HepG2 (cell line): Measurements from ENCODE around the gene MEX3A. TPM values are rescaled to one million over a fixed set of nuclear protein-coding genes. Genes with fewer than 3 reads are reported as not detected.

Experiments used
- HHEX ChIP-seq: IDR thresholded peaks from 2 replicates; pipeline ENCODE4 v1.6.1; 2016; ENCODE audit warnings: control low read depth
- KLF11 ChIP-seq: IDR thresholded peaks from 2 replicates; pipeline ENCODE4 v1.6.1; 2016; ENCODE audit warnings: missing compliant biosample characterization
- LCORL ChIP-seq, 2 experiments: fragments of 450-650 bp in 1 of 2; sonication (generic) in 1 of 2; formaldehyde crosslinking in 1 of 2; IDR thresholded peaks; 2 replicates each; pipeline versions ENCODE4 v1.5.0 to v1.6.1; 2017 to 2020; ENCODE audit warnings: antibody characterized with exemption in 1 of 2, missing genetic modification reagents in 1 of 2
- NR2F1 ChIP-seq, 2 experiments: fragments of 450-650 bp in 1 of 2; formaldehyde crosslinking in 1 of 2; IDR thresholded peaks; 2 replicates each; pipeline versions ENCODE4 v1.5.0 to v1.6.1; 2016 to 2020; ENCODE audit warnings: mild to moderate bottlenecking in 1 of 2, missing compliant biosample characterization in 1 of 2, missing genetic modification reagents in 1 of 2, moderate library complexity in 1 of 2
- POLR2AphosphoS5 ChIP-seq: IDR thresholded peaks from 2 replicates; pipeline ENCODE4 v1.6.1; 2012; ENCODE audit warnings: low read depth, low read length
- SETDB1 ChIP-seq: sonication (generic); formaldehyde crosslinking; IDR thresholded peaks from 2 replicates; pipeline ENCODE4 v1.5.1; 2020; ENCODE audit warnings: missing genetic modification reagents, mild to moderate bottlenecking, borderline replicate concordance
- SMAD3 ChIP-seq: sonication (generic); formaldehyde crosslinking; IDR thresholded peaks from 2 replicates; pipeline ENCODE4 v1.4.0; 2020; ENCODE audit warnings: missing genetic modification reagents
- SP1 ChIP-seq, 2 experiments: fragments of 450-650 bp in 1 of 2; sonication (generic) in 1 of 2; formaldehyde crosslinking in 1 of 2; IDR thresholded peaks; 2 replicates each; pipeline versions ENCODE4 v1.4.0 to v1.6.1; 2016 to 2020; ENCODE audit warnings: missing genetic modification reagents in 1 of 2
- ZBTB43 ChIP-seq: sonication (generic); formaldehyde crosslinking; conservative IDR thresholded peaks from 2 replicates; pipeline ENCODE4 v1.4.0; 2020; ENCODE audit warnings: missing genetic modification reagents
- ZFY ChIP-seq: sonication (generic); formaldehyde crosslinking; IDR thresholded peaks from 2 replicates; pipeline ENCODE4 v1.4.0; 2020; ENCODE audit warnings: missing genetic modification reagents
- ZNF101 ChIP-seq: sonication (generic); formaldehyde crosslinking; IDR thresholded peaks from 2 replicates; pipeline ENCODE4 v1.4.0; 2020; ENCODE audit warnings: mild to moderate bottlenecking, low read depth, missing genetic modification reagents, borderline replicate concordance
- ZNF24 ChIP-seq: fragments of 450-650 bp; IDR thresholded peaks from 2 replicates; pipeline ENCODE4 v1.6.1; 2017; ENCODE audit warnings: antibody characterized with exemption, mild to moderate bottlenecking
- ZNF354B ChIP-seq: sonication (generic); formaldehyde crosslinking; IDR thresholded peaks from 2 replicates; pipeline ENCODE4 v1.8.0; 2022; ENCODE audit warnings: mild to moderate bottlenecking, missing genetic modification reagents
- ZNF530 ChIP-seq: sonication (generic); formaldehyde crosslinking; IDR thresholded peaks from 2 replicates; pipeline ENCODE4 v1.5.0; 2020; ENCODE audit warnings: low read depth, mild to moderate bottlenecking, missing genetic modification reagents
- ZNF652 ChIP-seq: IDR thresholded peaks from 2 replicates; pipeline ENCODE4 v1.6.1; 2016; ENCODE audit warnings: low read depth, borderline replicate concordance
- ZNF839 ChIP-seq: sonication (generic); formaldehyde crosslinking; IDR thresholded peaks from 2 replicates; pipeline ENCODE4 v1.4.0; 2020; ENCODE audit warnings: missing genetic modification reagents, mild to moderate bottlenecking, borderline replicate concordance
- polyA plus RNA-seq, 8 experiments: library from polyadenylated mRNA; depleted of rRNA in 3 of 8; stranded (reverse) in 7 of 8; unstranded in 1 of 8; fragments of >200 nt; fragmentation: Illumina TruSeq in 4 of 8; extraction: Trizol in 4 of 8; gene quantifications; 2 replicates each; pipeline versions ENCODE4 v1.2.1 to v1.2.3, GENCODE V29; 2011 to 2016; ENCODE audit warnings: low read depth in 4 of 8, missing spikeins in 1 of 8, mixed read lengths in 1 of 8; ENCODE audit not compliant: insufficient read depth in 1 of 8
- total RNA-seq, 5 experiments: library from RNA; depleted of rRNA; stranded (reverse); fragments of >200 nt; fragmentation: Illumina TruSeq; extraction: Trizol; gene quantifications; 2 replicates each; pipeline ENCODE4 v1.2.3, GENCODE V29; 2016; ENCODE audit warnings: low read depth in 1 of 5
- TF ChIP-seq, protein P1 (sequence below): sonication (generic); formaldehyde crosslinking; conservative IDR thresholded peaks from 2 replicates; pipeline ENCODE4 v1.4.0; 2020; ENCODE audit warnings: missing genetic modification reagents
- TF ChIP-seq, protein P2 (sequence below): sonication (generic); formaldehyde crosslinking; IDR thresholded peaks from 2 replicates; pipeline ENCODE4 v1.5.0; 2020; ENCODE audit warnings: missing genetic modification reagents, mild to moderate bottlenecking, borderline replicate concordance
- TF ChIP-seq, protein P3 (sequence below): sonication (generic); formaldehyde crosslinking; IDR thresholded peaks from 2 replicates; pipeline ENCODE4 v1.8.0; 2022; ENCODE audit warnings: mild to moderate bottlenecking, missing genetic modification reagents
- TF ChIP-seq, protein P4 (sequence below): IDR thresholded peaks from 2 replicates; pipeline ENCODE4 v1.6.1; 2012; ENCODE audit warnings: low read length, improper control_type of control experiment

MEX3A gene
- total and polyA plus RNA-seq, 2 of the 13 experiments (the other 11 are each of a cell fraction or from before 2014, with no cell fraction given): 7.6 to 9.1 TPM

- TF ChIP-seq, protein P1, sequence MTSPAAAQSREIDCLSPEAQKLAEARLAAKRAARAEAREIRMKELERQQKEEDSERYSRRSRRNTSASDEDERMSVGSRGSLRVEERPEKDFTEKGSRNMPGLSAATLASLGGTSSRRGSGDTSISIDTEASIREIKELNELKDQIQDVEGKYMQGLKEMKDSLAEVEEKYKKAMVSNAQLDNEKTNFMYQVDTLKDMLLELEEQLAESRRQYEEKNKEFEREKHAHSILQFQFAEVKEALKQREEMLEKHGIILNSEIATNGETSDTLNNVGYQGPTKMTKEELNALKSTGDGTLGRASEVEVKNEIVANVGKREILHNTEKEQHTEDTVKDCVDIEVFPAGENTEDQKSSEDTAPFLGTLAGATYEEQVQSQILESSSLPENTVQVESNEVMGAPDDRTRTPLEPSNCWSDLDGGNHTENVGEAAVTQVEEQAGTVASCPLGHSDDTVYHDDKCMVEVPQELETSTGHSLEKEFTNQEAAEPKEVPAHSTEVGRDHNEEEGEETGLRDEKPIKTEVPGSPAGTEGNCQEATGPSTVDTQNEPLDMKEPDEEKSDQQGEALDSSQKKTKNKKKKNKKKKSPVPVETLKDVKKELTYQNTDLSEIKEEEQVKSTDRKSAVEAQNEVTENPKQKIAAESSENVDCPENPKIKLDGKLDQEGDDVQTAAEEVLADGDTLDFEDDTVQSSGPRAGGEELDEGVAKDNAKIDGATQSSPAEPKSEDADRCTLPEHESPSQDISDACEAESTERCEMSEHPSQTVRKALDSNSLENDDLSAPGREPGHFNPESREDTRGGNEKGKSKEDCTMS (CRISPR knock-in tag): no peak
- TF ChIP-seq NR2F1 (CRISPR knock-in tag; IDR thresholded peaks at IDR 0.05): peak in 1 of 2 experiments; percentile 71; a peak in 2 of 4 replicates
- 0 out of 2 replicates have a peak, but pooled peaks have one; percentile 5 for TF ChIP-seq ZNF839
- no peak for TF ChIP-seq LCORL (IDR thresholded peaks at IDR 0.05)
- TF ChIP-seq LCORL (CRISPR knock-in tag; IDR thresholded peaks at IDR 0.05): peak; percentile 82; the same call in 1 of the 2 replicates
- TF ChIP-seq ZFY (CRISPR knock-in tag): peak; percentile 65
- TF ChIP-seq ZNF101 (CRISPR knock-in tag): no peak
- no peak for TF ChIP-seq KLF11 (CRISPR knock-in tag)
- no peak for TF ChIP-seq SETDB1 (CRISPR knock-in tag)
- no peak for TF ChIP-seq SMAD3 (CRISPR knock-in tag)
- TF ChIP-seq ZBTB43 (CRISPR knock-in tag): no peak
- peak; percentile 47 for TF ChIP-seq POLR2AphosphoS5
- TF ChIP-seq SP1 (IDR thresholded peaks at IDR 0.05): no peak
- no peak for TF ChIP-seq SP1 (CRISPR knock-in tag; IDR thresholded peaks at IDR 0.05)
- TF ChIP-seq, protein P2, sequence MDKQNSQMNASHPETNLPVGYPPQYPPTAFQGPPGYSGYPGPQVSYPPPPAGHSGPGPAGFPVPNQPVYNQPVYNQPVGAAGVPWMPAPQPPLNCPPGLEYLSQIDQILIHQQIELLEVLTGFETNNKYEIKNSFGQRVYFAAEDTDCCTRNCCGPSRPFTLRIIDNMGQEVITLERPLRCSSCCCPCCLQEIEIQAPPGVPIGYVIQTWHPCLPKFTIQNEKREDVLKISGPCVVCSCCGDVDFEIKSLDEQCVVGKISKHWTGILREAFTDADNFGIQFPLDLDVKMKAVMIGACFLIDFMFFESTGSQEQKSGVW (CRISPR knock-in tag): no peak
- TF ChIP-seq ZNF24: no peak
- no peak for TF ChIP-seq HHEX
- TF ChIP-seq, protein P3, sequence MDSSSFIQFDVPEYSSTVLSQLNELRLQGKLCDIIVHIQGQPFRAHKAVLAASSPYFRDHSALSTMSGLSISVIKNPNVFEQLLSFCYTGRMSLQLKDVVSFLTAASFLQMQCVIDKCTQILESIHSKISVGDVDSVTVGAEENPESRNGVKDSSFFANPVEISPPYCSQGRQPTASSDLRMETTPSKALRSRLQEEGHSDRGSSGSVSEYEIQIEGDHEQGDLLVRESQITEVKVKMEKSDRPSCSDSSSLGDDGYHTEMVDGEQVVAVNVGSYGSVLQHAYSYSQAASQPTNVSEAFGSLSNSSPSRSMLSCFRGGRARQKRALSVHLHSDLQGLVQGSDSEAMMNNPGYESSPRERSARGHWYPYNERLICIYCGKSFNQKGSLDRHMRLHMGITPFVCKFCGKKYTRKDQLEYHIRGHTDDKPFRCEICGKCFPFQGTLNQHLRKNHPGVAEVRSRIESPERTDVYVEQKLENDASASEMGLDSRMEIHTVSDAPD (CRISPR knock-in tag): no peak
- TF ChIP-seq ZNF530 (CRISPR knock-in tag): no peak
- TF ChIP-seq ZNF652 (CRISPR knock-in tag): no peak
- TF ChIP-seq, protein P4, sequence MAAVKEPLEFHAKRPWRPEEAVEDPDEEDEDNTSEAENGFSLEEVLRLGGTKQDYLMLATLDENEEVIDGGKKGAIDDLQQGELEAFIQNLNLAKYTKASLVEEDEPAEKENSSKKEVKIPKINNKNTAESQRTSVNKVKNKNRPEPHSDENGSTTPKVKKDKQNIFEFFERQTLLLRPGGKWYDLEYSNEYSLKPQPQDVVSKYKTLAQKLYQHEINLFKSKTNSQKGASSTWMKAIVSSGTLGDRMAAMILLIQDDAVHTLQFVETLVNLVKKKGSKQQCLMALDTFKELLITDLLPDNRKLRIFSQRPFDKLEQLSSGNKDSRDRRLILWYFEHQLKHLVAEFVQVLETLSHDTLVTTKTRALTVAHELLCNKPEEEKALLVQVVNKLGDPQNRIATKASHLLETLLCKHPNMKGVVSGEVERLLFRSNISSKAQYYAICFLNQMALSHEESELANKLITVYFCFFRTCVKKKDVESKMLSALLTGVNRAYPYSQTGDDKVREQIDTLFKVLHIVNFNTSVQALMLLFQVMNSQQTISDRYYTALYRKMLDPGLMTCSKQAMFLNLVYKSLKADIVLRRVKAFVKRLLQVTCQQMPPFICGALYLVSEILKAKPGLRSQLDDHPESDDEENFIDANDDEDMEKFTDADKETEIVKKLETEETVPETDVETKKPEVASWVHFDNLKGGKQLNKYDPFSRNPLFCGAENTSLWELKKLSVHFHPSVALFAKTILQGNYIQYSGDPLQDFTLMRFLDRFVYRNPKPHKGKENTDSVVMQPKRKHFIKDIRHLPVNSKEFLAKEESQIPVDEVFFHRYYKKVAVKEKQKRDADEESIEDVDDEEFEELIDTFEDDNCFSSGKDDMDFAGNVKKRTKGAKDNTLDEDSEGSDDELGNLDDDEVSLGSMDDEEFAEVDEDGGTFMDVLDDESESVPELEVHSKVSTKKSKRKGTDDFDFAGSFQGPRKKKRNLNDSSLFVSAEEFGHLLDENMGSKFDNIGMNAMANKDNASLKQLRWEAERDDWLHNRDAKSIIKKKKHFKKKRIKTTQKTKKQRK: no peak
- TF ChIP-seq ZNF354B: no peak
Observed at GRCh38 chr1:156082309-156083091, at the start of gene MEX3A (continued).
